ENCODE measurements around the gene NHEJ1.

GRCh38 chr2:219165058-219165911 is 4.7 kb upstream of the NHEJ1 start:
- TF ChIP-seq POLR2AphosphoS5 (IDR thresholded peaks at IDR 0.05; ENCODE audit: low read depth, low read length) (no peak), SIN3A (IDR thresholded peaks at IDR 0.05; ENCODE audit: borderline replicate concordance, low read depth, low read length) (no peak), JUND (IDR thresholded peaks at IDR 0.05) (no peak), CTCF (IDR thresholded peaks at IDR 0.05) (no peak), EP300 (IDR thresholded peaks at IDR 0.05; ENCODE audit: borderline replicate concordance in 1 of 2, low read depth in 1 of 2, low read length in 1 of 2) (no peak), RFX5 (IDR thresholded peaks at IDR 0.05; ENCODE audit: low read length) (no peak)
